RWPE2 (cell line): ENCODE data around the gene PPP1R1C.

Experiments used
- ATAC-seq: fragments of 200-7000 bp; cut with Tn5 transposase; 3 replicates; pipeline ENCODE4 v1.9.1; 2021; ENCODE audit warnings: low read depth
- DNase-seq: peaks from one replicate; pipeline ENCODE4 v3.0.0-alpha.2; 2020; ENCODE audit warnings: low spot score
- H3K27ac ChIP-seq: fragments of 450-650 bp; 2 replicates; pipeline ENCODE4 v1.5.1; 2017; ENCODE audit warnings: mild to moderate bottlenecking; ENCODE audit not compliant: poor library complexity, severe bottlenecking
- H3K27me3 ChIP-seq: fragments of 250-450 bp; sonication (Bioruptor Pico); 2 replicates; pipeline ENCODE4 v1.5.1; 2021; ENCODE audit warnings: mild to moderate bottlenecking, moderate library complexity; ENCODE audit not compliant: insufficient read depth, poor library complexity, severe bottlenecking
- H3K36me3 ChIP-seq: fragments of 250-450 bp; sonication (Bioruptor Pico); 2 replicates; pipeline ENCODE4 v1.5.1; 2020; ENCODE audit warnings: low read depth, mild to moderate bottlenecking, moderate library complexity
- H3K4me1 ChIP-seq: fragments of 250-450 bp; sonication (Bioruptor Pico); 2 replicates; pipeline ENCODE4 v1.5.1; 2021; ENCODE audit warnings: mild to moderate bottlenecking, moderate library complexity; ENCODE audit not compliant: insufficient read depth, poor library complexity, severe bottlenecking
- H3K4me3 ChIP-seq: fragments of 250-450 bp; sonication (Bioruptor Pico); 2 replicates; pipeline ENCODE4 v1.5.1; 2021; ENCODE audit warnings: mild to moderate bottlenecking, moderate library complexity; ENCODE audit not compliant: severe bottlenecking
- H3K9me3 ChIP-seq: fragments of 250-450 bp; sonication (Bioruptor Pico); 2 replicates; pipeline ENCODE4 v1.5.1; 2021; ENCODE audit warnings: mild to moderate bottlenecking, moderate library complexity; ENCODE audit not compliant: severe bottlenecking
- TF ChIP-seq, protein P1 (sequence below): fragments of 450-650 bp; IDR thresholded peaks from one replicate; pipeline ENCODE4 v1.5.1; 2017; ENCODE audit warnings: mild to moderate bottlenecking, moderate library complexity; ENCODE audit not compliant: poor library complexity, severe bottlenecking

PPP1R1C gene

DNA sequence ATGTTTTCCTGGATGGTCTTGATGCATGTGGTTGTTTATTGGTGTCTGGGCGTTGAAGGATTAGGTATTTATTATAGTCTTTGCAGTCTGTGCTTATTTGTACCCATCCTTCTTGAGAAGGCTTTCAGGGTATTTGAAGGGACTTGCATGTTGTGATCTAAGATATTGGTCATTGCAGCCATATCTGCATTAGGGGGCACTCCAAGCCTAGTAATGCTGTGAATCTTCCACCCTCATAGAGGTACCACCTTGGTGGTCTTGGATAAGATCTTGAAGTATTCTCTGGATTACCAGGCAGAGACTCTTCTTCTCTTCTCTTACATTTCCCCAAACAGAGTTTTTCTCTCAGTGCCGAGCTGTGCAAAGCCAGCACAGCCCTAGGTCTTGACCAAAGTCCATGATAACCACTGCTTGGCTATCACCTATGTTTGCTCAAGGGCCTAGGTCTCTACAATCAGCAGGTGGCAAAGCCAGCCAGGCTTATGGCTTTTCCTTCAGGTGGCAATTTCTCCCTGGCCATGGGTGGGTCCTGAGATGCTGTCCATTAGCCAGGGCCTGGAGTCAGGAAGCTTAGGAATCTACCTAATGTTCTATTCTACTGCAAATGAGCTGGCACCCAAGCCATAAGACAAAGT lies 15.4 kb upstream of the PPP1R1C start:
- Histone ChIP-seq H3K36me3 (no peaks in the 10 kb centered on the region), H3K27me3 (no peaks in the 10 kb centered on the region), H3K27ac (no peak overlapping the region), H3K4me3 (no peak overlapping the region), H3K4me1 (peaks cover 9% of the 10 kb centered on the region), H3K9me3 (no peaks in the 10 kb centered on the region)
- TF ChIP-seq, protein P1, sequence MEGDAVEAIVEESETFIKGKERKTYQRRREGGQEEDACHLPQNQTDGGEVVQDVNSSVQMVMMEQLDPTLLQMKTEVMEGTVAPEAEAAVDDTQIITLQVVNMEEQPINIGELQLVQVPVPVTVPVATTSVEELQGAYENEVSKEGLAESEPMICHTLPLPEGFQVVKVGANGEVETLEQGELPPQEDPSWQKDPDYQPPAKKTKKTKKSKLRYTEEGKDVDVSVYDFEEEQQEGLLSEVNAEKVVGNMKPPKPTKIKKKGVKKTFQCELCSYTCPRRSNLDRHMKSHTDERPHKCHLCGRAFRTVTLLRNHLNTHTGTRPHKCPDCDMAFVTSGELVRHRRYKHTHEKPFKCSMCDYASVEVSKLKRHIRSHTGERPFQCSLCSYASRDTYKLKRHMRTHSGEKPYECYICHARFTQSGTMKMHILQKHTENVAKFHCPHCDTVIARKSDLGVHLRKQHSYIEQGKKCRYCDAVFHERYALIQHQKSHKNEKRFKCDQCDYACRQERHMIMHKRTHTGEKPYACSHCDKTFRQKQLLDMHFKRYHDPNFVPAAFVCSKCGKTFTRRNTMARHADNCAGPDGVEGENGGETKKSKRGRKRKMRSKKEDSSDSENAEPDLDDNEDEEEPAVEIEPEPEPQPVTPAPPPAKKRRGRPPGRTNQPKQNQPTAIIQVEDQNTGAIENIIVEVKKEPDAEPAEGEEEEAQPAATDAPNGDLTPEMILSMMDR = no peak
- DNase-seq (no peak), ATAC-seq (no peak)

DNA sequence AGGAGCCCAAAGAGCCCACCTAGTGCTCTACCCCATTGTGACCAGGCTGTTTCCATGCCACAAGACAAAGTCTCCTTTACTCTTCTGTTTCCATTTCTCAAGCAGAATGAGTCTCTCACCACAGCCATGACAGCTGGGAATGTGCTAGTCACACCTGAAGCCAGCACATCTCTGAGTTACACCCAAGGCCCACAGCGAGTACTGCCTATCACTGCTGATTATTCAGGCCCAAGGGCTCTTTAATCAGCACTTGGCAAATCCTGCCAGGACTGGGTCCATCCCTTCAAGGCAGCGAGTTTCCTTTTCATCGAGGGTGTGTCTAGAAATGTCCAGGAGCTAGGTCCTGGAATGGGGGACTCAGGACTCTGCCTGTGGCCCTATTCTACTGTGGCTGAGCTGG lies 14.6 kb upstream of the PPP1R1C start:
- TF ChIP-seq, protein P1 = no peak
- Histone ChIP-seq H3K9me3 (no peaks in the 10 kb centered on the region), H3K36me3 (no peaks in the 10 kb centered on the region), H3K27me3 (no peaks in the 10 kb centered on the region), H3K4me3 (no peak overlapping the region), H3K4me1 (peaks cover 9% of the 10 kb centered on the region), H3K27ac (no peak overlapping the region)
- ATAC-seq (no peak), DNase-seq (no peak)

DNA sequence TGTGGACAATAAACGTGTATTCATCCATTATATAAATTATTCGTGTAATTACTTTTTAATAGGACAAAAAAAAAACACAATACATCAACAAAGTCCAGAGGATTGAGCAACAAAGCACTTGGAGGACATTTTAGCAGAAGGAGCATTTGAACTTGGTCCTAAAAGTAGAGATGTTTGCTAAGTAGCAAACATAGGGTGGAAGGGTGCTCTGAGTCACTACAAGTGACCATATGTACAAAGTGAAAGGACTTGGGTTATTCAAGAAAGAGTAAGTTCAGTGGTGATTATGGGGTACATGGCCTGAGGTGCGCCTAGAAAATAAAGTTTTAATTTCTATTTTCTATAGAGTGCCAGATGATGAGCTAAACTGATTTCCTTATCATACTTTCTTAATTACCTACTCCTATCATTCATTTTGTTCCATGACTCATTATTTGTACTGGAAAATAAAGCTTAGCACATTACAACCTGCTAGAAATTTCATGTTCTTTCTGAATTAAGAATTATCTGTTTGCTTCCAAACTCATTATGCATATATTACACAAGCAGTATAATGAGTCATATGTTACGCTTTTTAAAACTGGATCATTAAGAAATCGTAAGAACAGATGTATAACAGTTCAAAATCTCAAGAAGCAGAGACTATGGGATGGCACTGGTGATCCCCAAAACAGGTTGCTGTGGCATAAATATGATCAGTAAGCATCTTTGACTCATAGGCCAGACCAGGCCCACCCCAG lies 13.1 kb upstream of the PPP1R1C start:
- no peaks in the 10 kb centered on the region for H3K9me3 ChIP-seq
- H3K4me1 ChIP-seq = peaks cover 14% of the 10 kb centered on the region
- H3K27ac ChIP-seq = peak overlapping the region; percentile 22
- no peak overlapping the region for H3K4me3 ChIP-seq
- no peaks in the 10 kb centered on the region for H3K27me3 ChIP-seq
- H3K36me3 ChIP-seq = no peaks in the 10 kb centered on the region
- ATAC-seq (peak; percentile 29; the same call in 1 of the 3 replicates), DNase-seq (no peak)
- TF ChIP-seq, protein P1 = no peak

DNA sequence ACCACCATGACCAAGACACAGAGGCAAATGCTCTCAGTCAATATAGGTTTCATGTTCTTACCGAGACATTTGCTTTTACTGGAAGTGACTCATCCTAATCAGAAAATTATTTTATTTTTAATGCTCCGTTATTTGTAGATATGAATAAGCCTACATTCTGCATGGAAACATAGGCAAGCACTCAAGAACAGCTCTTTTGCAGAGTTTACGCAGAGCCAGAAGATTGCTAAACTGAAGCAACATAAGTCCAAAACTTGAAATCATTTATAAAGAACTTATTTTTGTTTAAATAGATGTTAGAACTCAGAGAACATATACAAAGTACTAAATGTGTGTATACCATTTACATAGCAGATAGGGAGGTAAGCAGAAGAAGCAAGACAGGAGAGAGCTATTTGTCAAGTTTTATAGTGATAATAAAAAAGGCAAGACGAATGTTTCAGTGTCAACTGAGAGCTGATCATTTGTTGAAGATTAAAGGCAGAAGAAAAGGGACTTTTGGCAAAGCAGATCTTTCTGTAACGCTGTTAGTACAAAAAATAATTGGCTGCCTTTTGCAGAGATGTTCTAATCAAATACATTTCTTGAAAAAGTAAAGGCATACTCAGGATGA lies 12.4 kb upstream of the PPP1R1C start:
- peak; percentile 14; the same call in 1 of the 3 replicates for ATAC-seq
- H3K4me3 ChIP-seq = no peak overlapping the region
- H3K4me1 ChIP-seq = peaks cover 19% of the 10 kb centered on the region
- TF ChIP-seq, protein P1 = no peak
- peak overlapping the region; percentile 22 for H3K27ac ChIP-seq
- no peaks in the 10 kb centered on the region for H3K36me3 ChIP-seq
- no peaks in the 10 kb centered on the region for H3K27me3 ChIP-seq
- no peak for DNase-seq
- H3K9me3 ChIP-seq = no peaks in the 10 kb centered on the region
